NB4 (cell line): ENCODE results near the gene CACNA1B.

Experiments used
- CTCF ChIP-seq: IDR thresholded peaks from one replicate; pipeline ENCODE4 v1.5.1; 2012; ENCODE audit warnings: low read depth, low read length
- POLR2A ChIP-seq: IDR thresholded peaks from 2 replicates; pipeline ENCODE4 v1.6.1; 2011; ENCODE audit warnings: mild to moderate bottlenecking; ENCODE audit not compliant: insufficient read length; ENCODE audit errors: extremely low read depth

DNA sequence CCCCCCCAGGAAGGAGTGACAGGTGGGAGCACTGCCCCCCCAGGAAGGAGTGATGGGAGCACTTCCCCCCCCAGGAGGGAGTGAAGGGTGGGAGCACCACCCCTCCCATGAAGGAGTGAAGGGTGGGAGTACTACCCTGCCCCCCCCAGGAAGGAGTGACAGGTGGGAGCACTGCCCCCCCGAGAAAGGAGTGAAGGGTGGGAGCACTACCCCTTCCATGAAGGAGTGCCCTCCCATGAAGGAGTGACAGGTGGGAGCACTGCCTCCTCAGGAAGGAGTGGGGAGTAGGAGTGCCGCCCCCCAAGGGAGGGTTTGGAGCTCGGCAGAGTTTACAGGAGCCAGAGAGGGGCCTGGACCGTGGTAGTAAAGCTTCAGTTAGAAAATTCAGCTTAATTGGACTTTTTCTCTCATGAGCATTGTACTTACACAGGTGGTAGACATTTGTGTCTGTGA, 100.7 kb downstream of the CACNA1B start:
- TF ChIP-seq CTCF (no peak), POLR2A (no peak)
